ENCODE results near the gene TPTE2. TPM values are rescaled to one million over a fixed set of nuclear protein-coding genes. Genes with fewer than 3 reads are reported as not detected.

TPTE2 gene
- polyA plus RNA-seq, 1 of the 3 experiments (the other 2 are of a cell fraction): not detected

DNA sequence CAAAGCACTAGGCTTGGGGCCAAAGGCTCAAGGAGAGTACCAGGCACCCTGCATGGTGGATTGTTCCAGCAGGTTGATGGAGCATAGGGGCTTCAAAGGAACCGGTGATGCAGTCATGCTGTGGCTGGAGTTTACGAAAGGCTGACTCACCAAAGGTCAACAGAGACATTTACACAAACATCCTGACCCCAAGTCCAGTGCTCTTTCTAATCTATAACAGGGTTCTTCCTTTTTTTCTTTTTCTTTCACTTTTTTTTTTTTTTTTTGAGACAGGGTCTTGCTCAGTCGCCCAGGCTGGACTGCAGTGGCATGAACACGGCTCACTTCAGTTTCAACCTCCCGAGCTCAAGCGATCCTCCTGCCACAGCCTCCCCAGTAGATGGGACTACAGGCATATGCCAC is 35.6 kb upstream of the TPTE2 start:
- no peaks in the 10 kb centered on the region for H3K27me3 ChIP-seq (ENCODE audit: insufficient read depth)
- TF ChIP-seq, protein P1, sequence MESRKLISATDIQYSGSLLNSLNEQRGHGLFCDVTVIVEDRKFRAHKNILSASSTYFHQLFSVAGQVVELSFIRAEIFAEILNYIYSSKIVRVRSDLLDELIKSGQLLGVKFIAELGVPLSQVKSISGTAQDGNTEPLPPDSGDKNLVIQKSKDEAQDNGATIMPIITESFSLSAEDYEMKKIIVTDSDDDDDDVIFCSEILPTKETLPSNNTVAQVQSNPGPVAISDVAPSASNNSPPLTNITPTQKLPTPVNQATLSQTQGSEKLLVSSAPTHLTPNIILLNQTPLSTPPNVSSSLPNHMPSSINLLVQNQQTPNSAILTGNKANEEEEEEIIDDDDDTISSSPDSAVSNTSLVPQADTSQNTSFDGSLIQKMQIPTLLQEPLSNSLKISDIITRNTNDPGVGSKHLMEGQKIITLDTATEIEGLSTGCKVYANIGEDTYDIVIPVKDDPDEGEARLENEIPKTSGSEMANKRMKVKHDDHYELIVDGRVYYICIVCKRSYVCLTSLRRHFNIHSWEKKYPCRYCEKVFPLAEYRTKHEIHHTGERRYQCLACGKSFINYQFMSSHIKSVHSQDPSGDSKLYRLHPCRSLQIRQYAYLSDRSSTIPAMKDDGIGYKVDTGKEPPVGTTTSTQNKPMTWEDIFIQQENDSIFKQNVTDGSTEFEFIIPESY (IDR thresholded peaks at IDR 0.05; ENCODE audit: borderline replicate concordance, low read depth): no peak
- TF ChIP-seq FOXM1 (IDR thresholded peaks at IDR 0.05; ENCODE audit: low read depth) (no peak), FOSL2 (IDR thresholded peaks at IDR 0.05; ENCODE audit: borderline replicate concordance, low read depth) (peak; percentile 3; the same call in 1 of the 2 replicates)
- no peaks in the 10 kb centered on the region for H3K9me3 ChIP-seq
- peaks cover 4% of the 10 kb centered on the region; the same call in 1 of the 2 replicates for H3K79me2 ChIP-seq (ENCODE audit: insufficient read depth)
- H3K4me3 ChIP-seq (ENCODE audit: low read depth in 2 of 2, low read length in 1 of 2): no peak overlapping the region
- POLR2A ChIA-PET: interaction anchor here (0.7 kb wide), 1 partner anchor 1555 kb away, joined by 5 read pairs; no protein-coding TSS in a partner anchor
- H3K4me2 ChIP-seq: 0 out of 2 replicates have a peak overlapping the region, but pooled peaks have one; percentile 6
- H3K4me1 ChIP-seq (ENCODE audit: control insufficient read depth in 1 of 2, insufficient read depth in 2 of 2, low read depth in 1 of 2, low read length in 1 of 2): no peaks in the 10 kb centered on the region; a peak in 1 of 4 replicates
- H2AFZ ChIP-seq (ENCODE audit: low read depth): no peak overlapping the region
- 70% methylated on average over 6 of the region's 6 CpGs for WGBS (ENCODE audit: low lambda C conversion rate)
- H3K27ac ChIP-seq (ENCODE audit: low read depth in 2 of 2, low read length in 1 of 2): no peak overlapping the region
- DNase-seq: no peak
- no peaks in the 10 kb centered on the region for H4K20me1 ChIP-seq (ENCODE audit: insufficient read depth)
- H3K9me2 ChIP-seq: no peaks in the 10 kb centered on the region
- CTCF ChIA-PET: interaction anchor here (2.2 kb wide), 1 partner anchor 9 kb away, joined by 16 read pairs; no protein-coding TSS in a partner anchor
- H3K36me3 ChIP-seq (replicated peaks in 1 of 2; ENCODE audit: control insufficient read depth in 1 of 2, insufficient read depth in 2 of 2, low read length in 1 of 2): no peaks in the 10 kb centered on the region
- no peak overlapping the region for H3K9ac ChIP-seq
- H3F3A ChIP-seq (replicated peaks; ENCODE audit: insufficient read depth): no peaks in the 10 kb centered on the region

DNA sequence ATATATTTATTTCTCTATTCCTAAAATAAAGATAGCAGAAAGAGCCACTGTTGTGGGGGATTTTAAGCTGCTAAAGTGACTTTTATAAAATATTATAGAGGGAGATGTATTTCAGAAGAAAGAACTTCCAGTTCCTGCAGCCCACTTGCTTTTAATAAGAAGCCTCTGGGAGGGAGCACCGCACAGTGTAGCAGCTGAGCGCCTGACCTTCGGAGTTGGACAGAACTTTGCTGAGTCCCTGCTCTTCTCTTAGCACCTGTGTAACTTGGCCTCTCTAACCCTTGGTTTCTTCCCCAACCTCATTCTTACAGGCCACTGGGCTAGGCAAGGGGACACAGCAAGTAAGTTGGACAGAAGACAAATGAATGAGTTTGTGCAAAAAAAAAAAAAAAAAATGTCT is 34.8 kb upstream of the TPTE2 start:
- WGBS (ENCODE audit: low lambda C conversion rate): 90% methylated on average over 3 of the region's 3 CpGs
- no peaks in the 10 kb centered on the region for H3K36me3 ChIP-seq (replicated peaks in 1 of 2; ENCODE audit: control insufficient read depth in 1 of 2, insufficient read depth in 2 of 2, low read length in 1 of 2)
- POLR2A ChIA-PET: no interaction called here
- H3K27me3 ChIP-seq (ENCODE audit: insufficient read depth): no peaks in the 10 kb centered on the region
- H3K4me2 ChIP-seq: no peak overlapping the region
- DNase-seq: no peak
- H3K9ac ChIP-seq: no peak overlapping the region
- CTCF ChIA-PET: interaction anchor here (2.2 kb wide), 1 partner anchor 8 kb away, joined by 16 read pairs; no protein-coding TSS in a partner anchor
- peaks cover 1% of the 10 kb centered on the region; the same call in 1 of the 2 replicates for H3K79me2 ChIP-seq (ENCODE audit: insufficient read depth)
- no peaks in the 10 kb centered on the region for H4K20me1 ChIP-seq (ENCODE audit: insufficient read depth)
- no peaks in the 10 kb centered on the region for H3K4me1 ChIP-seq (ENCODE audit: control insufficient read depth in 1 of 2, insufficient read depth in 2 of 2, low read depth in 1 of 2, low read length in 1 of 2)
- no peak overlapping the region for H2AFZ ChIP-seq (ENCODE audit: low read depth)
- H3K4me3 ChIP-seq (ENCODE audit: low read depth in 2 of 2, low read length in 1 of 2): no peak overlapping the region
- no peaks in the 10 kb centered on the region for H3K9me3 ChIP-seq
- H3K9me2 ChIP-seq: no peaks in the 10 kb centered on the region
- H3F3A ChIP-seq (replicated peaks; ENCODE audit: insufficient read depth): no peaks in the 10 kb centered on the region
- no peak overlapping the region for H3K27ac ChIP-seq (ENCODE audit: low read depth in 2 of 2, low read length in 1 of 2)
- TF ChIP-seq FOXJ3 (CRISPR knock-in tag; IDR thresholded peaks at IDR 0.05) (no peak), POLR2AphosphoS5 (IDR thresholded peaks at IDR 0.05; ENCODE audit: low read depth, low read length) (no peak), EP300 (IDR thresholded peaks at IDR 0.05; ENCODE audit: borderline replicate concordance in 1 of 2, low read depth in 1 of 2, low read length in 1 of 2) (no peak), GABPA (IDR thresholded peaks at IDR 0.05; ENCODE audit: low read depth) (no peak), YY1 (IDR thresholded peaks at IDR 0.05; ENCODE audit: low read depth) (no peak), FOXM1 (IDR thresholded peaks at IDR 0.05; ENCODE audit: low read depth) (no peak), MEF2A (IDR thresholded peaks at IDR 0.05; ENCODE audit: borderline replicate concordance, low read depth) (no peak), MXI1 (IDR thresholded peaks at IDR 0.05; ENCODE audit: low read depth, low read length) (no peak), RFX5 (IDR thresholded peaks at IDR 0.05; ENCODE audit: low read length) (no peak), JUND (IDR thresholded peaks at IDR 0.05) (no peak), FOSL2 (IDR thresholded peaks at IDR 0.05; ENCODE audit: borderline replicate concordance, low read depth) (no peak), ELF1 (IDR thresholded peaks at IDR 0.05) (no peak)
- TF ChIP-seq, protein P2, sequence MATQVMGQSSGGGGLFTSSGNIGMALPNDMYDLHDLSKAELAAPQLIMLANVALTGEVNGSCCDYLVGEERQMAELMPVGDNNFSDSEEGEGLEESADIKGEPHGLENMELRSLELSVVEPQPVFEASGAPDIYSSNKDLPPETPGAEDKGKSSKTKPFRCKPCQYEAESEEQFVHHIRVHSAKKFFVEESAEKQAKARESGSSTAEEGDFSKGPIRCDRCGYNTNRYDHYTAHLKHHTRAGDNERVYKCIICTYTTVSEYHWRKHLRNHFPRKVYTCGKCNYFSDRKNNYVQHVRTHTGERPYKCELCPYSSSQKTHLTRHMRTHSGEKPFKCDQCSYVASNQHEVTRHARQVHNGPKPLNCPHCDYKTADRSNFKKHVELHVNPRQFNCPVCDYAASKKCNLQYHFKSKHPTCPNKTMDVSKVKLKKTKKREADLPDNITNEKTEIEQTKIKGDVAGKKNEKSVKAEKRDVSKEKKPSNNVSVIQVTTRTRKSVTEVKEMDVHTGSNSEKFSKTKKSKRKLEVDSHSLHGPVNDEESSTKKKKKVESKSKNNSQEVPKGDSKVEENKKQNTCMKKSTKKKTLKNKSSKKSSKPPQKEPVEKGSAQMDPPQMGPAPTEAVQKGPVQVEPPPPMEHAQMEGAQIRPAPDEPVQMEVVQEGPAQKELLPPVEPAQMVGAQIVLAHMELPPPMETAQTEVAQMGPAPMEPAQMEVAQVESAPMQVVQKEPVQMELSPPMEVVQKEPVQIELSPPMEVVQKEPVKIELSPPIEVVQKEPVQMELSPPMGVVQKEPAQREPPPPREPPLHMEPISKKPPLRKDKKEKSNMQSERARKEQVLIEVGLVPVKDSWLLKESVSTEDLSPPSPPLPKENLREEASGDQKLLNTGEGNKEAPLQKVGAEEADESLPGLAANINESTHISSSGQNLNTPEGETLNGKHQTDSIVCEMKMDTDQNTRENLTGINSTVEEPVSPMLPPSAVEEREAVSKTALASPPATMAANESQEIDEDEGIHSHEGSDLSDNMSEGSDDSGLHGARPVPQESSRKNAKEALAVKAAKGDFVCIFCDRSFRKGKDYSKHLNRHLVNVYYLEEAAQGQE (IDR thresholded peaks at IDR 0.05; ENCODE audit: low read depth, low read length): no peak
- TF ChIP-seq, protein P3, sequence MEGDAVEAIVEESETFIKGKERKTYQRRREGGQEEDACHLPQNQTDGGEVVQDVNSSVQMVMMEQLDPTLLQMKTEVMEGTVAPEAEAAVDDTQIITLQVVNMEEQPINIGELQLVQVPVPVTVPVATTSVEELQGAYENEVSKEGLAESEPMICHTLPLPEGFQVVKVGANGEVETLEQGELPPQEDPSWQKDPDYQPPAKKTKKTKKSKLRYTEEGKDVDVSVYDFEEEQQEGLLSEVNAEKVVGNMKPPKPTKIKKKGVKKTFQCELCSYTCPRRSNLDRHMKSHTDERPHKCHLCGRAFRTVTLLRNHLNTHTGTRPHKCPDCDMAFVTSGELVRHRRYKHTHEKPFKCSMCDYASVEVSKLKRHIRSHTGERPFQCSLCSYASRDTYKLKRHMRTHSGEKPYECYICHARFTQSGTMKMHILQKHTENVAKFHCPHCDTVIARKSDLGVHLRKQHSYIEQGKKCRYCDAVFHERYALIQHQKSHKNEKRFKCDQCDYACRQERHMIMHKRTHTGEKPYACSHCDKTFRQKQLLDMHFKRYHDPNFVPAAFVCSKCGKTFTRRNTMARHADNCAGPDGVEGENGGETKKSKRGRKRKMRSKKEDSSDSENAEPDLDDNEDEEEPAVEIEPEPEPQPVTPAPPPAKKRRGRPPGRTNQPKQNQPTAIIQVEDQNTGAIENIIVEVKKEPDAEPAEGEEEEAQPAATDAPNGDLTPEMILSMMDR (IDR thresholded peaks at IDR 0.05): no peak
- TF ChIP-seq, protein P1 (IDR thresholded peaks at IDR 0.05; ENCODE audit: borderline replicate concordance, low read depth): no peak
- TF ChIP-seq, protein P4, sequence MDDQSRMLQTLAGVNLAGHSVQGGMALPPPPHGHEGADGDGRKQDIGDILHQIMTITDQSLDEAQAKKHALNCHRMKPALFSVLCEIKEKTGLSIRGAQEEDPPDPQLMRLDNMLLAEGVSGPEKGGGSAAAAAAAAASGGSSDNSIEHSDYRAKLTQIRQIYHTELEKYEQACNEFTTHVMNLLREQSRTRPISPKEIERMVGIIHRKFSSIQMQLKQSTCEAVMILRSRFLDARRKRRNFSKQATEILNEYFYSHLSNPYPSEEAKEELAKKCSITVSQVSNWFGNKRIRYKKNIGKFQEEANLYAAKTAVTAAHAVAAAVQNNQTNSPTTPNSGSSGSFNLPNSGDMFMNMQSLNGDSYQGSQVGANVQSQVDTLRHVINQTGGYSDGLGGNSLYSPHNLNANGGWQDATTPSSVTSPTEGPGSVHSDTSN (IDR thresholded peaks at IDR 0.05): no peak

All from SK-N-SH (cell line).